ENCODE results near the gene NUCKS1.

Gene NUCKS1

GRCh38 chr1:205701891-205702290, 48.1 kb downstream of the NUCKS1 start:
- DNase-seq (ENCODE audit: low read depth in 2 of 3, low spot score in 1 of 3), result no peak

- no peak for DNase-seq (ENCODE audit: low read depth in 2 of 3, low spot score in 1 of 3)
These were observed 48.6 kb downstream of the NUCKS1 start for GRCh38 chr1:205701420-205701819.

GRCh38 chr1:205700865-205701401, 49.0 kb downstream of the NUCKS1 start:
- no peak for DNase-seq (ENCODE audit: low read depth in 2 of 3, low spot score in 1 of 3)

- no peak for DNase-seq (ENCODE audit: low read depth in 2 of 3, low spot score in 1 of 3)
These were observed 50.6 kb downstream of the NUCKS1 start for GRCh38 chr1:205699416-205699815.

GRCh38 chr1:205698921-205699320, 51.1 kb downstream of the NUCKS1 start:
- DNase-seq (ENCODE audit: low read depth in 2 of 3, low spot score in 1 of 3), result no peak

GRCh38 chr1:205693421-205693991, 56.5 kb downstream of the NUCKS1 start:
- DNase-seq (ENCODE audit: low read depth in 2 of 3, low spot score in 1 of 3), result no peak

GRCh38 chr1:205692423-205692822, 57.6 kb downstream of the NUCKS1 start:
- no peak for DNase-seq (ENCODE audit: low read depth in 2 of 3, low spot score in 1 of 3)

GRCh38 chr1:205690122-205690756, 59.7 kb downstream of the NUCKS1 start:
- no peak for DNase-seq (ENCODE audit: low read depth in 2 of 3, low spot score in 1 of 3)

GRCh38 chr1:205689479-205689878, 60.5 kb downstream of the NUCKS1 start:
- no peak for DNase-seq (ENCODE audit: low read depth in 2 of 3, low spot score in 1 of 3)

- no peak for DNase-seq (ENCODE audit: low read depth in 2 of 3, low spot score in 1 of 3)
These were observed 61.6 kb downstream of the NUCKS1 start for GRCh38 chr1:205688171-205689080.

- no peak for DNase-seq (ENCODE audit: low read depth in 2 of 3, low spot score in 1 of 3)
These were observed 62.7 kb downstream of the NUCKS1 start for GRCh38 chr1:205687242-205687641.

- DNase-seq (ENCODE audit: low read depth in 2 of 3, low spot score in 1 of 3), result no peak
These were observed 68.6 kb downstream of the NUCKS1 start for GRCh38 chr1:205681364-205681763.

GRCh38 chr1:205680073-205680851, 69.7 kb downstream of the NUCKS1 start, which contains the start of gene SLC45A3:
Gene SLC45A3 (minus strand): TSS chr1:205680509. CDS start chr1:205664656, 15,853 bp downstream.
- peak in 1 of 3 donors; percentile 27 for DNase-seq (ENCODE audit: low read depth in 2 of 3, low spot score in 1 of 3)

- no peak for DNase-seq (ENCODE audit: low read depth in 2 of 3, low spot score in 1 of 3)
These were observed 71.5 kb downstream of the NUCKS1 start for GRCh38 chr1:205678286-205679111.

- DNase-seq (ENCODE audit: low read depth in 2 of 3, low spot score in 1 of 3), result no peak
These were observed 72.8 kb downstream of the NUCKS1 start for GRCh38 chr1:205677167-205677566.

GRCh38 chr1:205676597-205676996, 73.4 kb downstream of the NUCKS1 start:
- no peak for DNase-seq (ENCODE audit: low read depth in 2 of 3, low spot score in 1 of 3)

GRCh38 chr1:205676002-205676401, 74.0 kb downstream of the NUCKS1 start:
- no peak for DNase-seq (ENCODE audit: low read depth in 2 of 3, low spot score in 1 of 3)

- DNase-seq (ENCODE audit: low read depth in 2 of 3, low spot score in 1 of 3), result no peak
These were observed 74.7 kb downstream of the NUCKS1 start for GRCh38 chr1:205675247-205675646.

- no peak for DNase-seq (ENCODE audit: low read depth in 2 of 3, low spot score in 1 of 3)
These were observed 77.0 kb downstream of the NUCKS1 start for GRCh38 chr1:205672970-205673369.

GRCh38 chr1:205672395-205672889, 77.5 kb downstream of the NUCKS1 start:
- DNase-seq (ENCODE audit: low read depth in 2 of 3, low spot score in 1 of 3), result no peak
